CD4-positive, alpha-beta T cell treated with Interleukin-4 for 1 hour (primary cell): ENCODE measurements around the gene TGM6.

Experiments
- DNase-seq, 2 donors: peaks; one replicate each; pipeline ENCODE4 v3.0.0-alpha.2; 2020 to 2022

Gene TGM6

GRCh38 chr20:2459981-2460751, 79.5 kb downstream of the TGM6 start:
- DNase-seq: no peak

GRCh38 chr20:2460752-2461424, 80.2 kb downstream of the TGM6 start:
- DNase-seq: no peak

- no peak for DNase-seq
These were observed 81.8 kb downstream of the TGM6 start for GRCh38 chr20:2462484-2462883.

GRCh38 chr20:2463616-2464365, 83.1 kb downstream of the TGM6 start:
- DNase-seq: no peak

- no peak for DNase-seq
These were observed 84.4 kb downstream of the TGM6 start for GRCh38 chr20:2465100-2465499.

- DNase-seq: no peak
These were observed 86.7 kb downstream of the TGM6 start for GRCh38 chr20:2467412-2467811.

- DNase-seq: no peak
These were observed 88.1 kb downstream of the TGM6 start for GRCh38 chr20:2468581-2469407.

- peak; percentile 73 to 76 for DNase-seq
These were observed 89.3 kb downstream of the TGM6 start for GRCh38 chr20:2469991-2470422.

- DNase-seq: peak; percentile 98
These were observed 89.9 kb downstream of the TGM6 start, which contains the start of gene SNRPB for GRCh38 chr20:2470423-2471193. Gene SNRPB (minus strand): TSS chr20:2470789. CDS start chr20:2470690, 99 bp downstream.

GRCh38 chr20:2473516-2473915, 92.8 kb downstream of the TGM6 start:
- DNase-seq: no peak

- no peak for DNase-seq
These were observed 95.4 kb downstream of the TGM6 start for GRCh38 chr20:2475850-2476741.

GRCh38 chr20:2476742-2477615, 96.3 kb downstream of the TGM6 start:
- no peak for DNase-seq

GRCh38 chr20:2480381-2480780, 99.7 kb downstream of the TGM6 start:
- no peak for DNase-seq
